GM10266 (cell line): Measurements from ENCODE around the gene CLCA1.

Source experiments
- DNase-seq: peaks from one replicate; pipeline ENCODE4 v3.0.0; 2012; ENCODE audit errors: extremely low spot score
- CTCF ChIP-seq: IDR thresholded peaks from 2 replicates; pipeline ENCODE4 v1.5.1; 2012; ENCODE audit warnings: mild to moderate bottlenecking, low read depth; ENCODE audit not compliant: control insufficient read depth, insufficient read depth; ENCODE audit errors: missing control alignments

Gene CLCA1

GRCh38 chr1:86515597-86515996 lies 46.9 kb downstream of the CLCA1 start:
- DNase-seq, result no peak

GRCh38 chr1:86516335-86516734 lies 47.6 kb downstream of the CLCA1 start:
- no peak for DNase-seq
- TF ChIP-seq CTCF, result no peak

More at GRCh38 chr1:86515597-86515996, 46.9 kb downstream of the CLCA1 start:
- peak; percentile 21 for TF ChIP-seq CTCF

GRCh38 chr1:86517336-86517735 lies 48.6 kb downstream of the CLCA1 start:
- no peak for DNase-seq
- TF ChIP-seq CTCF, result no peak

GRCh38 chr1:86520789-86521521 lies 52.2 kb downstream of the CLCA1 start:
- no peak for DNase-seq
- no peak for TF ChIP-seq CTCF

GRCh38 chr1:86521522-86521891 lies 52.8 kb downstream of the CLCA1 start:
- DNase-seq, result no peak
- no peak for TF ChIP-seq CTCF

GRCh38 chr1:86522240-86522639 lies 53.5 kb downstream of the CLCA1 start:
- no peak for DNase-seq
- TF ChIP-seq CTCF, result no peak

- TF ChIP-seq CTCF, result no peak
These were observed 55.1 kb downstream of the CLCA1 start for GRCh38 chr1:86523670-86524354.

More at GRCh38 chr1:86523670-86524354, 55.1 kb downstream of the CLCA1 start:
- DNase-seq, result no peak
